ENCODE measurements around the gene NYAP1.
"Not testable (repeated sequence)": the region's sequence is repeated elsewhere in the genome, so short reads cannot be mapped to it uniquely, and the experiment has no call there.

Gene NYAP1

DNA sequence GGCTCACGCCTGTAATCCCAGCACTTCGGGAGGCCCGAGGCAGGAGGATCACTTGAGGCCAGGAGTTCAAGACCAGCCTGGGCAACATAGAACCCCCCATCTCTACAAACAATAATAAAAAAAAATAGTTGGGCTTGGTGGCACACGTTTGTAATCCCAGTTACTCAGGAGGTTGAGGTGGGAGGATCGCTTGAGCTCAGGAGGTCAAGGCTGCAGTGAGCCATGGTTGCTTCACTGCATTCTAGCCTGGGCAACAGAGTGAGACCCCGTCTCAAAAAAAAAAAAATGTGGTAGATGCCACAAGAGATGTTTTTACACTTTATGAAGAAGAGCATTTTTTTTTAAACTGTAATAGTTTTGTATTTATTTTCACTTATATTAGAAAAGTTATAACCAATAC, 12.8 kb downstream of the NYAP1 start:
- Histone ChIP-seq H3K14ac (ENCODE audit: low read length) (no peak overlapping the region), H2AK5ac (ENCODE audit: low read length) (no peak overlapping the region), H3K9me3 (ENCODE audit: insufficient read depth, low read depth, low read length) (peaks cover 1% of the 10 kb centered on the region), H3K79me2 (ENCODE audit: control insufficient read depth, insufficient read depth, low read length, poor library complexity) (no peaks in the 10 kb centered on the region), H2BK120ac (ENCODE audit: insufficient read depth, low read length, poor library complexity) (no peak overlapping the region), H4K91ac (ENCODE audit: low read depth, low read length) (no peak overlapping the region), H3K4ac (ENCODE audit: low read depth, low read length) (no peak overlapping the region), H3K9ac (ENCODE audit: low read length) (no peak overlapping the region), H3K36me3 (ENCODE audit: control insufficient read depth in 1 of 2, insufficient read depth in 2 of 2, low read length in 2 of 2) (no peaks in the 10 kb centered on the region), H2AFZ (ENCODE audit: insufficient read depth, low read length, poor library complexity) (no peak overlapping the region), H3K27ac (ENCODE audit: low read depth, low read length) (no peak overlapping the region), H3K23ac (ENCODE audit: low read length) (no peak overlapping the region), H4K8ac (ENCODE audit: low read depth, low read length) (no peak overlapping the region), H3K18ac (ENCODE audit: low read length) (no peak overlapping the region), H4K12ac (ENCODE audit: low read depth, low read length) (no peak overlapping the region), H3K4me3 (ENCODE audit: low read depth, low read length) (no peak overlapping the region), H3K4me2 (ENCODE audit: low read length) (no peak overlapping the region), H3K27me3 (ENCODE audit: insufficient read depth, low read length) (peaks cover 3% of the 10 kb centered on the region), H2BK5ac (ENCODE audit: low read depth, low read length, poor library complexity) (no peak overlapping the region), H2BK12ac (ENCODE audit: low read length) (no peak overlapping the region), H3K79me1 (ENCODE audit: low read length) (peaks cover 1% of the 10 kb centered on the region), H3K4me1 (ENCODE audit: control insufficient read depth in 1 of 2, insufficient read depth in 2 of 2, low read length in 2 of 2) (peaks cover 0 to 3% of the 10 kb centered on the region in 2 experiments)
- DNase-seq: no peak
- WGBS (ENCODE audit: extremely low coverage, insufficient coverage, insufficient read length): no CpG with 5 or more reads among the region's 6 CpGs

DNA sequence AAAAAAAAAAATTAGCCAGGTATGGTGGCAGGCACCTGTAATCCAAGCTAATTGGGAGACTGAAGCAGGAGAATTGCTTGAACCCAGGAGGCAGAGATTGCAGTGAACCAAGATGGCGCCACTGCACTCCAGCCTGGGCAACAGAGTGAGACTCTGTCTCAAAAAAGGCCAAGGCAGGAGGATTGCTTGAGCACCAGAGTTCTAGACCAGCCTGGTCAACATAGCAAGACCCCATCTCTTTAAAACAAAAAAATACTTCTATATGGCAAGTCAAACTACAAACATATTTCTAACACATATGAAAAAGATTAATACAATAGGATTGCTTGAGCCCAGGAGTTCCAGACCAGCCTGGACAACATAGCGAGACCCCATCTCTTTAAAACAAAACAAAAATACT, 17.0 kb downstream of the NYAP1 start:
- H3K4me2 ChIP-seq (ENCODE audit: low read length); H3K79me1 ChIP-seq (ENCODE audit: low read length); H3K9me3 ChIP-seq (ENCODE audit: insufficient read depth, low read depth, low read length); H2BK5ac ChIP-seq (ENCODE audit: low read depth, low read length, poor library complexity); DNase-seq; H2AK5ac ChIP-seq (ENCODE audit: low read length); H3K18ac ChIP-seq (ENCODE audit: low read length); H4K12ac ChIP-seq (ENCODE audit: low read depth, low read length); H4K8ac ChIP-seq (ENCODE audit: low read depth, low read length); H2BK120ac ChIP-seq (ENCODE audit: insufficient read depth, low read length, poor library complexity); H3K27me3 ChIP-seq (ENCODE audit: insufficient read depth, low read length); H3K14ac ChIP-seq (ENCODE audit: low read length); H3K27ac ChIP-seq (ENCODE audit: low read depth, low read length); H3K9ac ChIP-seq (ENCODE audit: low read length); H3K4me3 ChIP-seq (ENCODE audit: low read depth, low read length); H3K4ac ChIP-seq (ENCODE audit: low read depth, low read length); H2BK12ac ChIP-seq (ENCODE audit: low read length); H3K79me2 ChIP-seq (ENCODE audit: control insufficient read depth, insufficient read depth, low read length, poor library complexity); H3K36me3 ChIP-seq (ENCODE audit: control insufficient read depth in 1 of 2, insufficient read depth in 2 of 2, low read length in 2 of 2); H3K4me1 ChIP-seq (ENCODE audit: control insufficient read depth in 1 of 2, insufficient read depth in 2 of 2, low read length in 2 of 2); H2AFZ ChIP-seq (ENCODE audit: insufficient read depth, low read length, poor library complexity); H3K23ac ChIP-seq (ENCODE audit: low read length); H4K91ac ChIP-seq (ENCODE audit: low read depth, low read length): not testable (repeated sequence)
- no CpG with 5 or more reads among the region's 2 CpGs for WGBS (ENCODE audit: extremely low coverage, insufficient coverage, insufficient read length)

DNA sequence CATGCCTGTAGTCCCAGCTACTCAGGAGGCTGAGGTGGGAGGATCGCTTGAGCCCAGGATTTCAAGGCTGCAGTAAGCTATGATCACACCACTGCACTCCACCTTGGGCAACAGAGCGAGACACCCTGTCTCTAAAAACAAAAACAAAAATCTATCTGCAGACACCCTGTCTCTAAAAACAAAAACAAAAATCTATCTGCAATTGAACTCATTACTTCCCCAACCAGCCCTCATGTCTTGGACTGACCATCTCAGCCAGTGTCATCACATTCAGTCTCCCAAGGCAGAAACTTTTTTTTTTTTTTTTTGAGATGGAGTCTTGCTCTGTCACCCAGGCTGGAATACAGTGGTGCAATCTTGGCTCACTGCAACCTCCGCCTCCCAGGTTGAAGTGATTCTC, 20.3 kb downstream of the NYAP1 start:
- H3K79me1 ChIP-seq (ENCODE audit: low read length); H3K23ac ChIP-seq (ENCODE audit: low read length); H3K27ac ChIP-seq (ENCODE audit: low read depth, low read length); H2BK5ac ChIP-seq (ENCODE audit: low read depth, low read length, poor library complexity); H3K79me2 ChIP-seq (ENCODE audit: control insufficient read depth, insufficient read depth, low read length, poor library complexity); H3K4me2 ChIP-seq (ENCODE audit: low read length); H2AK5ac ChIP-seq (ENCODE audit: low read length); H3K14ac ChIP-seq (ENCODE audit: low read length); H3K9me3 ChIP-seq (ENCODE audit: insufficient read depth, low read depth, low read length); H3K9ac ChIP-seq (ENCODE audit: low read length); H3K36me3 ChIP-seq (ENCODE audit: control insufficient read depth in 1 of 2, insufficient read depth in 2 of 2, low read length in 2 of 2); H3K27me3 ChIP-seq (ENCODE audit: insufficient read depth, low read length); H3K4ac ChIP-seq (ENCODE audit: low read depth, low read length); H3K4me1 ChIP-seq (ENCODE audit: control insufficient read depth in 1 of 2, insufficient read depth in 2 of 2, low read length in 2 of 2); H4K12ac ChIP-seq (ENCODE audit: low read depth, low read length); H3K18ac ChIP-seq (ENCODE audit: low read length); H4K8ac ChIP-seq (ENCODE audit: low read depth, low read length); H2BK120ac ChIP-seq (ENCODE audit: insufficient read depth, low read length, poor library complexity); H2BK12ac ChIP-seq (ENCODE audit: low read length); H4K91ac ChIP-seq (ENCODE audit: low read depth, low read length); H3K4me3 ChIP-seq (ENCODE audit: low read depth, low read length); H2AFZ ChIP-seq (ENCODE audit: insufficient read depth, low read length, poor library complexity): not testable (repeated sequence)
- DNase-seq: peak; percentile 18 to 58
- no CpG with 5 or more reads among the region's 3 CpGs for WGBS (ENCODE audit: extremely low coverage, insufficient coverage, insufficient read length)

DNA sequence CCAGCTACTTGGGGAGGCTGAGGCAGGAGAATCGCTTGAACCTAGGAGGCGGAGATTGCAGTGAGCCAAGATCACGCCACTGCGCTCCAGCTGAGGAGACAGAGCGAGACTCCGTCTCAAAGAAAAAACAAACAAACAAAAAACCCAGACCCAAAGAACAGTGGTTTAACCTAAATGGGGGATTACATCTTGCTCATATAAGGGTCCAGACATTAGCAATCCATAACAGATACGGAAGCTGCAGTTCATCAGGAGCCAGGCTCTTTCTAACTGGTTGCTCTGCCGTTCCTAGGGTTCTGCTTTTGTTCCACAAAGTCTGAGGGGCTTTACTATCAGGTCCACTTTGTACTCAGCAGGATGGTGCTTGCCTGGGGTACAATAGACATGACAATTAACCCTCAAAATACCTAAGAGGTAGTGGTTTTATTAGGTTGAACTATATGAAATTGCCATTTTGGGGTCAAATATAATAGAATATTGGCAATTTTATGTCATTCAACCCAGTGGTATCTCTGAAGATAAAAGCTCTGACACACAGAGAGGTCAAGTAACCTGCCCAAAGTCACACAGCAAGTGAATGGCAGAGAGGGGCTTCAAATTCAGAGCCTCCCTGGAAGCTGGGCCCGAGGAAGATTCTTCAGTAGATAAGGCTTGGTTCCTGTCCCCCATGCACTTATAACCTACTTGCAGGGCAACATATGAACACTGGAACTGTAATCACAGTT, 21.3 kb downstream of the NYAP1 start:
- H4K91ac ChIP-seq (ENCODE audit: low read depth, low read length): no peak overlapping the region
- H3K36me3 ChIP-seq (ENCODE audit: control insufficient read depth in 1 of 2, insufficient read depth in 2 of 2, low read length in 2 of 2): no peaks in the 10 kb centered on the region
- no peak overlapping the region for H4K12ac ChIP-seq (ENCODE audit: low read depth, low read length)
- H3K79me2 ChIP-seq (ENCODE audit: control insufficient read depth, insufficient read depth, low read length, poor library complexity): no peaks in the 10 kb centered on the region
- no peak overlapping the region for H3K18ac ChIP-seq (ENCODE audit: low read length)
- no peak overlapping the region for H3K4ac ChIP-seq (ENCODE audit: low read depth, low read length)
- H3K79me1 ChIP-seq (ENCODE audit: low read length): peaks cover 3% of the 10 kb centered on the region
- no peak overlapping the region for H2AK5ac ChIP-seq (ENCODE audit: low read length)
- no peak overlapping the region for H3K9ac ChIP-seq (ENCODE audit: low read length)
- no peak overlapping the region for H4K8ac ChIP-seq (ENCODE audit: low read depth, low read length)
- H3K27me3 ChIP-seq (ENCODE audit: insufficient read depth, low read length): no peaks in the 10 kb centered on the region
- H2AFZ ChIP-seq (ENCODE audit: insufficient read depth, low read length, poor library complexity): no peak overlapping the region
- no peak overlapping the region for H3K14ac ChIP-seq (ENCODE audit: low read length)
- no peak overlapping the region for H3K27ac ChIP-seq (ENCODE audit: low read depth, low read length)
- H2BK5ac ChIP-seq (ENCODE audit: low read depth, low read length, poor library complexity): no peak overlapping the region
- no peak overlapping the region for H3K4me3 ChIP-seq (ENCODE audit: low read depth, low read length)
- H3K9me3 ChIP-seq (ENCODE audit: insufficient read depth, low read depth, low read length): no peaks in the 10 kb centered on the region
- no peak overlapping the region for H2BK120ac ChIP-seq (ENCODE audit: insufficient read depth, low read length, poor library complexity)
- H3K4me1 ChIP-seq (ENCODE audit: control insufficient read depth in 1 of 2, insufficient read depth in 2 of 2, low read length in 2 of 2): peaks cover 7 to 9% of the 10 kb centered on the region in 2 experiments
- no peak for DNase-seq
- H3K23ac ChIP-seq (ENCODE audit: low read length): no peak overlapping the region
- no peak overlapping the region for H3K4me2 ChIP-seq (ENCODE audit: low read length)
- WGBS (ENCODE audit: extremely low coverage, insufficient coverage, insufficient read length): no CpG with 5 or more reads among the region's 9 CpGs
- H2BK12ac ChIP-seq (ENCODE audit: low read length): no peak overlapping the region

All from trophoblast cell (in vitro differentiated cells and primary cell).